ENCODE data around the gene PIK3R1.

The PIK3R1 gene

GRCh38 chr5:68289498-68289897 is 73.9 kb downstream of the PIK3R1 start:
- in situ Hi-C loops (cut with MboI; ENCODE audit: low pct_unique_long_range_greater_than_20kb, low sequenced_read_pairs, unreplicated experiment): loop anchor here (5.0 to 25.0 kb wide), 3 partner anchors 168 to 423 kb away; no protein-coding TSS in a partner anchor
- no peak for TF ChIP-seq CTCF (IDR thresholded peaks at IDR 0.05; ENCODE audit: extremely low read depth, insufficient read depth, missing control alignments)
- DNase-seq (ENCODE audit: low spot score): peak; percentile 18

GRCh38 chr5:68290260-68290674 is 74.7 kb downstream of the PIK3R1 start:
- DNase-seq (ENCODE audit: low spot score): peak; percentile 20
- in situ Hi-C loops (cut with MboI; ENCODE audit: low pct_unique_long_range_greater_than_20kb, low sequenced_read_pairs, unreplicated experiment): loop anchor here (25.0 kb wide), 1 partner anchor 422 kb away; no protein-coding TSS in a partner anchor
- no peak for TF ChIP-seq CTCF (IDR thresholded peaks at IDR 0.05; ENCODE audit: extremely low read depth, insufficient read depth, missing control alignments)

GRCh38 chr5:68290847-68291246 is 75.3 kb downstream of the PIK3R1 start:
- in situ Hi-C loops (cut with MboI; ENCODE audit: low pct_unique_long_range_greater_than_20kb, low sequenced_read_pairs, unreplicated experiment): loop anchor here (25.0 kb wide), 1 partner anchor 421 kb away; no protein-coding TSS in a partner anchor
- TF ChIP-seq CTCF (IDR thresholded peaks at IDR 0.05; ENCODE audit: extremely low read depth, insufficient read depth, missing control alignments): no peak

DNA sequence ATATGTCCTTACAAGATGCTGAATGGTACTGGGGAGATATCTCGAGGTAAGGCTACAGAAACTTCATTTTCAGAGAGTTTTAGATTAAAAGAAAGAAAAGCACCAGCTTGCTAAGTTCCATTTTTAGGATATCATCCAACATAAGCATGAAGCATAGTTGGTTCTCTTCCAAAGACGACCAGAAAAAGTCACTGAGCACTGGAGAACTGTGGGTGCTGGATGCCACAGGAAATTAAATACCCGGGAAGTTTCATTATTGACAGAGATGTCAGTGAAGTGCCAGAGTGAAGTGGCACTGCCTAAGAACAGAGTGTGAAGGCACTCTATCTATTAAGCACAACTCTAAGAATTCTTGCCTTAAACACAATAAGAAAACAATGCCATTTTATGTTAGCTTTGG is 76.8 kb downstream of the PIK3R1 start:
- no peak for DNase-seq (ENCODE audit: low spot score)
- in situ Hi-C loops (cut with MboI; ENCODE audit: low pct_unique_long_range_greater_than_20kb, low sequenced_read_pairs, unreplicated experiment): loop anchor here (25.0 kb wide), 1 partner anchor 420 kb away; no protein-coding TSS in a partner anchor

More at GRCh38 chr5:68290847-68291246, 75.3 kb downstream of the PIK3R1 start:
- no peak for DNase-seq (ENCODE audit: low spot score)

GRCh38 chr5:68295772-68296171 is 80.2 kb downstream of the PIK3R1 start:
- TF ChIP-seq CTCF (IDR thresholded peaks at IDR 0.05; ENCODE audit: extremely low read depth, insufficient read depth, missing control alignments): no peak
- DNase-seq (ENCODE audit: low spot score): no peak
- in situ Hi-C loops (cut with MboI; ENCODE audit: low pct_unique_long_range_greater_than_20kb, low sequenced_read_pairs, unreplicated experiment): loop anchor here (25.0 kb wide), 1 partner anchor 417 kb away; no protein-coding TSS in a partner anchor

More for the DNA sequence above, 76.8 kb downstream of the PIK3R1 start:
- no peak for TF ChIP-seq CTCF (IDR thresholded peaks at IDR 0.05; ENCODE audit: extremely low read depth, insufficient read depth, missing control alignments)

- DNase-seq (ENCODE audit: low spot score): no peak
- no peak for TF ChIP-seq CTCF (IDR thresholded peaks at IDR 0.05; ENCODE audit: extremely low read depth, insufficient read depth, missing control alignments)
- in situ Hi-C loops (cut with MboI; ENCODE audit: low pct_unique_long_range_greater_than_20kb, low sequenced_read_pairs, unreplicated experiment): loop anchor here (25.0 kb wide), 1 partner anchor 415 kb away; no protein-coding TSS in a partner anchor
These were observed 81.3 kb downstream of the PIK3R1 start for GRCh38 chr5:68296895-68297294.
